Sigmoid colon (tissue), 4 donors: ENCODE results near the gene ADAM23.

Experiments used
- EP300 ChIP-seq, 4 donors: sonication (generic); formaldehyde crosslinking; IDR thresholded peaks; one replicate each; pipeline ENCODE4 v1.6.1; 2017; ENCODE audit warnings: antibody characterized with exemption in 4 of 4
- POLR2A ChIP-seq, 2 donors: fragments of 450-650 bp; IDR thresholded peaks; one replicate each; pipeline ENCODE4 v1.6.1; 2016; ENCODE audit warnings: antibody characterized with exemption in 2 of 2, mild to moderate bottlenecking in 2 of 2, moderate library complexity in 2 of 2
- POLR2AphosphoS5 ChIP-seq, 4 donors: sonication (generic); formaldehyde crosslinking; IDR thresholded peaks; one replicate each; pipeline ENCODE4 v1.6.1; 2017; ENCODE audit warnings: antibody characterized with exemption in 4 of 4
- TF ChIP-seq, protein P1 (sequence below), 4 experiments: fragments of 450-650 bp in 3 of 4; fragments of 200-600 bp in 1 of 4; IDR thresholded peaks; one replicate each; pipeline ENCODE4 v1.5.1; 2016 to 2019; ENCODE audit warnings: antibody characterized with exemption in 4 of 4, mild to moderate bottlenecking in 3 of 4, moderate library complexity in 2 of 4

DNA sequence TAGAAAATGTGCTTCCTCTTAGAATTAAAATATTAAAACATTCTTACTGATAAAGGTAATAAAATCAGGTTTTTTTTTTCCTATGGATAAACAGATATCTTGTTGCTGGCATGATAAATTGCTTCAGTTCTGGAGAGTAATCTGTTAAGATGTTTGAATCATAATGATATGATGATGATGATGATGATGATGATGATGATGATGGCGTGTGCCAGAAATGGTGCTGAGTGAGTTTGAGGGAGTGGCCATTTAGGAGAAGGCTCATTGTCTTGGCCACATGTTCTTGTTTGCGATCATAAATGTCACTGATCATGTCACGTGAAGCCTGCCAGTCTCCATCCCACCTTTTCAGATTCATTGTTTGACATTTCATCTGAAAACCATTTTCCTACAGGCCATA lies 35.0 kb downstream of the ADAM23 start:
- TF ChIP-seq, protein P1, sequence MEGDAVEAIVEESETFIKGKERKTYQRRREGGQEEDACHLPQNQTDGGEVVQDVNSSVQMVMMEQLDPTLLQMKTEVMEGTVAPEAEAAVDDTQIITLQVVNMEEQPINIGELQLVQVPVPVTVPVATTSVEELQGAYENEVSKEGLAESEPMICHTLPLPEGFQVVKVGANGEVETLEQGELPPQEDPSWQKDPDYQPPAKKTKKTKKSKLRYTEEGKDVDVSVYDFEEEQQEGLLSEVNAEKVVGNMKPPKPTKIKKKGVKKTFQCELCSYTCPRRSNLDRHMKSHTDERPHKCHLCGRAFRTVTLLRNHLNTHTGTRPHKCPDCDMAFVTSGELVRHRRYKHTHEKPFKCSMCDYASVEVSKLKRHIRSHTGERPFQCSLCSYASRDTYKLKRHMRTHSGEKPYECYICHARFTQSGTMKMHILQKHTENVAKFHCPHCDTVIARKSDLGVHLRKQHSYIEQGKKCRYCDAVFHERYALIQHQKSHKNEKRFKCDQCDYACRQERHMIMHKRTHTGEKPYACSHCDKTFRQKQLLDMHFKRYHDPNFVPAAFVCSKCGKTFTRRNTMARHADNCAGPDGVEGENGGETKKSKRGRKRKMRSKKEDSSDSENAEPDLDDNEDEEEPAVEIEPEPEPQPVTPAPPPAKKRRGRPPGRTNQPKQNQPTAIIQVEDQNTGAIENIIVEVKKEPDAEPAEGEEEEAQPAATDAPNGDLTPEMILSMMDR (IDR thresholded peaks at IDR 0.05) = no peak
- no peak for TF ChIP-seq POLR2AphosphoS5 (IDR thresholded peaks at IDR 0.05)
- no peak for TF ChIP-seq POLR2A (IDR thresholded peaks at IDR 0.05)
- TF ChIP-seq EP300 (IDR thresholded peaks at IDR 0.05) = no peak
